HG02981 (cell line): ENCODE measurements around the gene L1CAM.
"Not testable (repeated sequence)": the region's sequence is repeated elsewhere in the genome, so short reads cannot be mapped to it uniquely, and the experiment has no call there.

Experiments
- ATAC-seq: cut with Tn5 transposase; IDR thresholded peaks from one replicate; pipeline ENCODE4 v1.9.1; 2021; ENCODE audit warnings: mild to moderate bottlenecking, moderate library complexity; ENCODE audit not compliant: unreplicated experiment

Gene L1CAM

GRCh38 chrX:153831429-153832150 lies 54.4 kb downstream of the L1CAM start:
- ATAC-seq: no peak

- ATAC-seq: no peak
These were observed 55.1 kb downstream of the L1CAM start for GRCh38 chrX:153830640-153831428.

- no peak for ATAC-seq
These were observed 56.0 kb downstream of the L1CAM start, which contains the start of gene PDZD4 for GRCh38 chrX:153829799-153830639. TSS of gene PDZD4 (minus strand) at chrX:153830544. CDS start at chrX:153830298, 246 bp downstream.

GRCh38 chrX:153829549-153829798 lies 56.5 kb downstream of the L1CAM start:
- no peak for ATAC-seq

- no peak for ATAC-seq
These were observed 57.0 kb downstream of the L1CAM start for GRCh38 chrX:153828723-153829548.

- ATAC-seq: no peak
These were observed 57.7 kb downstream of the L1CAM start for GRCh38 chrX:153828308-153828707.

GRCh38 chrX:153827903-153828302 lies 58.1 kb downstream of the L1CAM start:
- ATAC-seq: no peak

GRCh38 chrX:153827016-153827415 lies 59.0 kb downstream of the L1CAM start:
- no peak for ATAC-seq

- ATAC-seq: no peak
These were observed 60.9 kb downstream of the L1CAM start for GRCh38 chrX:153825042-153825441.

GRCh38 chrX:153824348-153824747 lies 61.6 kb downstream of the L1CAM start:
- ATAC-seq: no peak

GRCh38 chrX:153821066-153821465 lies 64.9 kb downstream of the L1CAM start:
- no peak for ATAC-seq

GRCh38 chrX:153820601-153821000 lies 65.4 kb downstream of the L1CAM start:
- no peak for ATAC-seq

GRCh38 chrX:153819384-153820040 lies 66.5 kb downstream of the L1CAM start:
- ATAC-seq: no peak

GRCh38 chrX:153818571-153819383 lies 67.2 kb downstream of the L1CAM start:
- ATAC-seq: no peak

- ATAC-seq: not testable (repeated sequence)
These were observed 67.9 kb downstream of the L1CAM start for GRCh38 chrX:153818064-153818463.

GRCh38 chrX:153816831-153817690 lies 68.9 kb downstream of the L1CAM start:
- ATAC-seq: no peak

- no peak for ATAC-seq
These were observed 71.2 kb downstream of the L1CAM start for GRCh38 chrX:153814591-153815315.

GRCh38 chrX:153813161-153813560 lies 72.8 kb downstream of the L1CAM start:
- ATAC-seq: no peak
